Right renal cortex interstitium (tissue), 3 donors: ENCODE data around the gene VARS1. TPM values are rescaled to one million over a fixed set of nuclear protein-coding genes. Genes with fewer than 3 reads are reported as not detected.
"Not testable (repeated sequence)": the region's sequence is repeated elsewhere in the genome, so short reads cannot be mapped to it uniquely, and the experiment has no call there.

Experiments used
- DNase-seq, 3 donors: peaks; one replicate each; pipeline ENCODE4 v3.0.0-alpha.2; 2013; ENCODE audit warnings: low read depth in 3 of 3, low spot score in 2 of 3
- polyA plus RNA-seq, 3 donors: library from polyadenylated mRNA; unstranded; fragments of 120-200 nt; gene quantifications; one replicate each; pipeline ENCODE4 v1.2.1, GENCODE V29; 2013; ENCODE audit not compliant: insufficient read length in 3 of 3

Gene VARS1
- polyA plus RNA-seq, 3 donors = 57.2 to 59.4 (median 58.1) TPM

DNA sequence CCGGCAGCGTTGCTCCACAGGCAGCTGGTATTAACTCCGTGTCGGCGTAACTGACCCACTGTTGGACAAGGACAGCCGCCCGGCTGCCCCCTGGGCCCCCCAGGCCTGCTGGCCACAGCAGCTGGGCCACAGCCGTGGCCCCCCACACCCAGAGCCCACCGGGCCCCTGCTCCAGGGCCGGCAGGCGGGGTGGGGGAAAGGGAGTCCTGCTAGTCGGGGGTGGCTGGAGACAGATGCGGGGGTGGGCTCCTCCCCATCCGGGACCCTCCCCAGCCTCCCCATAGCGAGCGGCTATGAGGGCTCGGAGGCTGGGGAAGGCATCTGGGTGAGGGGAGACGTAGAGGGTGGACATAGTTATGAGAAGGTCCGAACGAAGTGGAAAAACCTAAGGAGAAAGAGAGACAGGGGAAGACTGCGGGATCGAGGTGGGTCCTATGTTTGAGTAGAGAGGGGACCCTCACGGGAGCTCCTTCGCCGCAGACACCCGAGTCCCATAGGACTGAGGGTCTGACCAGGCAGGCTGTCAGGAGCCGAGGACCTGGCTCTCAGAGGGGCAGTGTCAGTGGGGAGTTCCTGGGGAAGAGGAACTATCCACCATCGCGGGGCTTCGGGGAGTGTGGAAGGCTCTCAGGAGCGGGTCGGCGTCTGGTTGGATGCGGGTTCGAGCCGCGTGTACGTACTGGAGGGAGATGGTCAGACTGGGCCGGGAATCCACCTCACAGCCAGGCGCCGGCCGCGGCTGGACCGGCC is 511 bp downstream of the VARS1 start:
- DNase-seq = no peak

DNA sequence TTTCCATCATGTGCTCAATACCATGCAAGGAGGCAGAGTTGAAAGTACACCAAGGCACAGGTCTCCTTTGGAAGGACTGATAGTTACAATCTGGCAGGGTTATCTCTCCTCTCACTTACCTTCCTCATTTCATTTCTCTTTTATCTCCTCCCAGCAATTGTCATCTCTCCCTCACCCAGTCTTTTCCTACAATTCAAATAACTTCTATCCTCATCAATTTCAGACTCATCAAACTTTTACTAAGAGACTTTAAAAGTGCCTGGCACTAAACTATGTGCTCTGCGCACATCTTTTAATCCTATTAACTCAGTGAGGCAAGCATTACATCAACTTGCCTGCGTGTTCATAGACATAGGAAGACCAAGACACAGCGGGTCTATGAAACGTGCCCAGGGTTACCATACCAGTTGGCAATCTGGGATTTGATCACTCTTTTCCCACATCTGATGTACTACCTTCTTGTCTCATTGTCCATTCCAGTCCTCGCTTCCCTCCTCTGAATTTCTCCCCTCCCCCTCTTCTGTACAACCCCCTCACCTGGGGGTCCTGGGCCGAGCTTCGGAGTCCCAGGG is 1.2 kb downstream of the VARS1 start:
- no peak for DNase-seq

DNA sequence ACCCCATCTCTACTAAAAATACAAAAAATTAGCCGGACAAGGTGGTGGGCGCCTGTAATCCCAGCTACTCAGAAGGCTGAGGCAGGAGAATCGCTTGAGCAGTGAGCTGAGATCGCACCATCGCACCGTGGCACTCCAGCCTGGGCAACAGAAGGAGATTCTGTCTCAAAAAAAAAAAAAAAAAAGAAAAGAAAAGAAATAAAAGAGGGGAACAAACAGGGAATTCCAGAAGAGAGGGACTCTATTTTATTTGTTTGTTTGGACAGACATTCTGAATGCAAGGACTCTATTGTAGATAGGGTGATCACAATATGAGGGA is 1.7 kb downstream of the VARS1 start:
- DNase-seq = not testable (repeated sequence)

DNA sequence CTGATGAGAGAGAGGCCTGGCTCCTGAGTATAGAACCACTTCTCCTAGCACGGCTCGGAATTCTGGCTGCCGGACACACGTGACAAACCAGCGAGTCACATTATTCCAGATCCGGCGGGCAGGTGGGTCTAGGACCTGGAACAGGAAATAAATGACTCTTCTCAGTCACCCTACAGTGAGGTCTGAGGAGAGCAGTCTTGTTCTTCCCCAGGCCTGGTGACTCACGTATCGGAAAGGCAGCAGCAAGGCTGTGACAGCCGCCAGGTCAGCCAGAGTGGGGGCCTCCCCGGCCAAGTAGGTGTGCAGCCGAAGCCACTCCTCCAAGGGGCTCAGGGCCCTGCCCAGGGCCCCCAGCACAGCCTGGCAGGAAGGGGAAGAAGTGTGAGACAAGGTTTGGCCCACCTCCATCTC is 2.8 kb downstream of the VARS1 start:
- DNase-seq = no peak

DNA sequence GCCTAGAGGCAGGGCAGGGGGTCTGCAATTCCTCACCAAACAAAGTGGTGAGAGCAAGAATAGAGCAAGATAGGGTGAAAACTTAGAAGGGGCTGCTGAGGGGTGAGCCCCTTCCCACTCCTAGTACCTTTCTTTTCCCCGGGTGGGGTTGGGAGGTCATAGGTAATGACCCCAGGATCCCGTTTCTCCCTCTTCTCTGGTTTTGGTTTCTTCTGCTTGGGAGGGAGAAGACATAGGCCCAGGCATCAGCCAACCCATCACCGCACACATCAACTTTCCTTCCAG is 3.5 kb downstream of the VARS1 start:
- DNase-seq = no peak

DNA sequence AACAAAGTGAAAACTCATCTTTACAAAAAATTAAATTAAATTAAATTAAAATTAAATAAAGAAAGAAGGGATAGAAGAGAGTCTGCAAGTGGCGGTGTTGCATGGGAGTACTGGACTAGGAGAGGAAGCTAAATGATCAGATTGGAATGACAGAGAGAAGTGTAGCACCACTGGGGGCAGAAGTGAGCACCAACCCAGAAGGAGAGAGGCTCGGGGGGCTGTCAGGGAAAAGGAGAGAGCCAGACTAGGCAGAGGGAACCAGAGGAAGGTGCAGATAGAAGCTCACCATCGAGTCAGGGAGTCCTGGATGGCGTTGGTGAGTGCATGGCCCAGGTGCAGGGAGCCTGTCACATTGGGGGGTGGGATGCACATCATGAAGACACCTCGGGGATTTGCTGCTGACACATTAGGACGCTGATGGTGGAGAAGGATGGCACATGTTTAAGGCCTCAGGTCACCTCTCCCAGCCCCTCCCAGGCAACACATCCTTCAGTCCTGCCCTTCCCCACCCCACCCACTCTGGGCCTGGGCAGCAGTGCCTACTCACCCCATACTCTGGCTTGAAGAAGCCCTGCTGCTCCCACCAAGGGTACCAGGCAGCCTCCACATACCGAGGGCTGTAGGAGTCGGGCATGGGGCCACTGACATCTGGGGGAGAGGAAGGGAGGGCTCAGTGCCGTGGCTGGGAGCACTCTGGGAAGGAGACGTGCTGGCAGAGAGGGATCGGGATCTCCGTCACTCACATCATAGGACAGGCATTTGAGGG is 4.0 kb downstream of the VARS1 start:
- no peak for DNase-seq

DNA sequence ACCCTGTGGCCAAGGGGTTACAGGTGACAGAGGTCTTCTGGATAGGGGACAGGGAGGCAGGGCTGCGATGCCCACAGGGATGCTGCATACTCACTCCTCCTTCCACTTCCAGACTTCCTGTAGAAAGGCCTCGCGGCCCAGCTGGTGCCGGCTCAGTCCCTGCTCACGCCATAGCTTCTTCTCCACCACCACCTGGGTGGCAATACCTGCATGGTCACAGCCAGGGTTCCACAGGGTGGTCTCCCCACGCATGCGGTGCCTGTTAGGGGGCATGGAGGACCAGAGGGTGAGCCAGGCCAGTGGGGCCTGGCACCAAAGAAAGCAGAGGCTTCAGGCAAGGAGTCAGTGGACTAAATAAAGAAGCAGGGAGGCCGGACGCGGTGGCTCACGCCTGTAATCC is 10.1 kb downstream of the VARS1 start:
- DNase-seq = no peak

DNA sequence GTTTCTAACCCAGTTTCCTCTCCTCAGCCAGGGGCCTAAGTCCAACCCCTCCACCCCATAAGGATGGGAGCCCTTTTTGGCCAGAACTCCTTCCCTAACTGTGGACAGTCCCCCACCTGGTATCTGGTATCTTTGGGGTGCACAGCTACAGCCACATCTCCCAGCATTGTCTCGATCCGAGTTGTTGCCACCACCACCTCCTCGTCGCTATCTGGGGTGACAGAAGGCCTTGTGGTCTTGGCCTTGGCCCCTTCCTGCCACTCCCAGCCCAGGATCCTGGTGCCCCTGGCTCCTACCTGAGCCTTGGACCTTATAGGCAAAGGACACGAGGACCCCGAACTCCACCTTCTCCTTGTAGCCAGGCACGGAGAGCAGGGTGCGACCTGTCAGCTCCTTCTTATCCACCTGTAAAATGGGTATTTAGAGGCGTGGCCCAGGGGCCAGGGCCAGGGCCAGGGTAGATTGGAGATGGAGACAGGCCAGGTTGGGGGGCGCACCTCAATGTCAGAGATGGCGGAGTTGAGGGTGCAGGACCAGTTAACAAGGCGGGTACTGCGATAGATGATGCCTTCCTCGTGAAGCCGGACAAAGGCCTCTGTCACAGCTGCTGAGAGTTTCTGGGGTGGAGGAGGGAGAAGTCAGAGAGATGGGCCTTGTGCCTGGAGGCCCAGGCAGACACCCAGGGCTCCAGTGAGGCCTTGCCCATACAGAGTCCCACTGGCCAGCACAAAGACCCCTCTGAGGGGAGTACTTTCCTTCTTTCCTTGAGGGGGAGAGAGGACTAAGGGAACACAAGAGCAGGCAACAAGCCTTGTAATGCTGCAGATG is 11.2 kb downstream of the VARS1 start:
- no peak for DNase-seq

DNA sequence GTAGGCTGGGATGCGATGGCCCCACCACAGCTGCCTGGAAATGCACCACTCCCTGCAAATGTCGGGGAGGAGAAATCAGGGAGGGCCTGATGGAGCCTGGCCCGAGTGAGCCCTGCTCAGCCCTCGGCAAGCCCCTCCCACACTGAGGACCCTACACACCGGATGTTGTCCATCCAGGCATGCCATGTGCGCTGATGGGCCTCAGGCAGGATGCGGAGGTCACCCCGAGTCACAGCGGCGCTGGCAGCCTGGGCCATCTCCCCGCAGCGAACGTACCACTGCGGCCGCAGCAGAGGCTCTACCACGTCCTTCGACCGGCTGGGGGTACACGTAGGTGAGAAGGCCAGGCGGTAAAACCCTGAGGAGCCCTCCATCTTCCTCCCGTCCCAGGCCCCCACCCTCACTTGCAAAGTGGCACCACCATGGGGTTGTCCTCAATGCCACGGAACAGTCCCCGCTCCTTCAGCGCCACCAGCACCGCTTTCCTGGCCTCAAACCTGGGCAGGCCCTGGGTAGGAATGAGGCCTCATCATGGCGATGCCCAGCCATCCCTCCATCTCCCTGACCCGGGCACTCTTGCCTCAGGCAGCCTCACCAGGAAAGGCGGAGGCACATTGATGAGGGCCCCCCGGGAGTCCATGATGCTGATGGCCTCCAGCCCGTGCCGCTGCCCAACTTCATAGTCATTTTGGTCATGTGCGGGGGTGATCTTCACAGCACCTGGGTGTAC is 13.3 kb downstream of the VARS1 start:
- DNase-seq = no peak

DNA sequence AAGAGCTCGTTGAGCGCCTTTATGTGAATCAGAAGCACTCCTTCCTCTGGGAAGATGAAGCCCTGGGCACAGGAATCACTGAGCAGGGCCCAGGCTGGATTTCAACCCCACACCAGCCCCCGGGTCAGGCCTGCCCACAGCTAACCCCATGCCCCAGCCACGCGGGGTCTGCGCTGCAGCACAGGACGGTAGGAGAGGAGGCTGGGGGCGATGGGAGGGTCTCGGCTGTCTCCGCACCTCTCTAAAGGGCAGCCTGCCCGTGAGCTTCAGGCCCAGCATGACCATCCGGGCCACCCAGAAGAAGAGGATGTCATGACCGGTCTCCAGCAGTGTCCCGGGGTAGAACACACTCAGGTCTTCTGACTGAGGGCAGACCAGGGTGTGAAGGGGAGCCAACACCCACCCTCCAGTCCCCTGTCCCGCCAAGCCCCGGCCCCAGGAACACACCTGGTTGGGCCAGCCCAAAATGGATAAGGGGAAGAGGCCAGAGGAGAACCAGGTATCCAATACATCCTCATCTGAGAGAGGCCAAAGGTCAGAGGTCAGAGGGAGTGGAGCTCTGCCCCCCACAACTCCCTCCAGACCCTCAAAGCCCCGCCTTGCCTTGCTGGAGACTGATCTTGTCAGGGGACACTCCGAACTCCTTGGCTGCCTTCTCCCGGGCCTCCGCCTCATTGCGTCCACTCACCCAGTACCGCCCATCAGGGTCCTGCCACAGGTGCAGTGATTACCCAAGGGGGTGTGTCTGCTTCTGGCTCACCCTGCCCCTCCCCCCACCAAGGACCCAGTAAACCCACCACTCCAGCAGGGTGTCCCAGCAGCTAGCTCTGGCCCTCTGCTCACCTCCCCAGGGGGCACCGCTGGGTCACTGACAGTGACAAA is 14.1 kb downstream of the VARS1 start:
- no peak for DNase-seq

DNA sequence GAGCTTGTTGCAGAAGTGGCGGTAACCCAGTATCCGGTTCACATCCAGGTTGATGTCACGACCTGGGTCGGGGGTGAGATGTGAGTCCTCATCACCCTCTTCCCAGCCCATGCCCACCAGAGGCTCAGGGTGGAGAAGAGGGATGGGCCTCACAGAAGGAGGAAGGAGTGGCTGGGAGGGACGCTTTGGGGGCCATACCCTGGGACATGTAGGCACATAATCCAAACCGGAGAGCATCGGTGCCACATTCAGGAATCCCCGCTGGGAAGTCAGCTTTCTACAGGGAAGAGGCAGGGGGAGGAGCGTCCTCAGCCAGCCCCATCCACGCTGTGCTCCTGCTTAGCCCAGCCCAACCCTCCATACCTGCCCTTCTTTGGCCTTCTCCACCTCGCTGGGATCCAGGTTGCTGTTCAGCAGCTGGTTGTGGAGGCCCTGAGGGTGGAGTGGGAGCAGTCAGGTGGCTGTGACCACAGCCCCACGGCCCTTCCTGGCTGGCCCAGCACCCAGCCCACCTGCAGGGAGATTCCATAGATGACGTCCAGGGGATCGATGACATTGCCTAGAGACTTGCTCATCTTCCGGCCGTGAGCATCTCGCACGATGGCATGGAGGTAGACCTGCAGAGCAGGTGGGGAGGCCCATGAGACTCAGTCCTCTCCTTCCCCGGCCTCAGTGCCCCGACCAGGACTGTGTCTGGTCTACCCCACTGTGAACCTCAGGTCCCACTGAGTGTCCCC is 14.9 kb downstream of the VARS1 start:
- no peak for DNase-seq

DNA sequence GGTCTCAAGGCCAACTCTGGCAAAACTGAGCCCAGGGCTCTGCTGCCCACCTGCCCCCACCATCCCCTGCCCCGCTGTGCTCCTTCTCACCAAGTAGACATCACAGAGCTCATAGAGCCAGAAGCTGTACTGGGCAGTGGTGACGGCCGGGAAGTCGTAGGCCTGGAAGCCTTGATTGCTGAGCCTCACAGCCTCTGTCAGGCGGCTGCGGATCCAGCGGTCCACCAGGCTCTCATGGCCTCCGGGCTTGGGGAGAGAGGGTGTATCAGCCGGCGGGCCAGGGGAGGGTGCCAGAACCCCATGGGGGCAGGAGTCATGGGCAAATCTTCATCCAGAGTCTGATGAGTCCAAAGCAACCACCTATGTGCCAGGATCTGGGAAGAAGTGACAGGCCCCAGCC is 15.6 kb downstream of the VARS1 start:
- no peak for DNase-seq

DNA sequence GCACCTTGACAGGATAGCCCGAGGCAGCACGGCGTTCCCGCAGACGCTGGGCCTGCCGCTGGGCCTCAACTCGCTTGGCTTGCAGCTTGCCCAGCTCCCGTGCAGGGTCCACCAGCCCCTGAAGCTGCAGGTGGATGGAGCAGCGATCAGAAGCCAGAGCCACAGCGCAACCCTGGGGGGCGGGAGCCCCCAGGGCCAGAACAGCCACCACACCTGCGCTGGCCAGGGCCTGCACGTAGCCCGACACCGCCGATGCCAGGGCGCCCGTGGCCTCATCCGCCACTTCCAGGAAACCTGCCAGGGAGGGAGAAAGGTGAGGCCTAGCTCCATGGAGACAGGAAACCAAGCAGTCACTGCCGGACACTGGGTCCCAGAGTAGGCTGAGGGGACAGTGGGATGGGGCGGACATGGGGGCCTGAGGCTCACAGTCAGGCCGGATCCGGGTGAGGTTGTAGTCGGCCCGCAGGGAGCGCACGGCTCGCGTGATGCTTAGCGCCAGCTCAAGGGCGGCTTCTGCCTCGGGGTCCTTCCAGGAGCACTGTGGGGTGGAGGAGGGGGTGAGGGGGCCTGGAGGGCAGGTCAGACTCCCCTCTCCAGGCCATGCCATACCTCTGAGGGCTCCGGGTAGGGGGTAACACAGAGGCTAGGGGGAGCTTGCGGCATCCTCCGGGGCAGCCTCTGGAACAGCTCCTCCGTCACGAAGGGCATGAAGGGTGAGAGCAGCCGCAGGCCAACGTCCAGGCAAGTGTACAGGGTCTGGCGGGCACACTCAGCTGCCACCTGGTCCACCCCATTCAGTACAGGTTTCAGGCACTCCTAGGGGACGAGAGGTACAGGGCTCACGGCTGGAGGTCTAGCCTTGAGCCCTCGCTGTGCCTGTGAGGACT is 16.3 kb downstream of the VARS1 start:
- no peak for DNase-seq

DNA sequence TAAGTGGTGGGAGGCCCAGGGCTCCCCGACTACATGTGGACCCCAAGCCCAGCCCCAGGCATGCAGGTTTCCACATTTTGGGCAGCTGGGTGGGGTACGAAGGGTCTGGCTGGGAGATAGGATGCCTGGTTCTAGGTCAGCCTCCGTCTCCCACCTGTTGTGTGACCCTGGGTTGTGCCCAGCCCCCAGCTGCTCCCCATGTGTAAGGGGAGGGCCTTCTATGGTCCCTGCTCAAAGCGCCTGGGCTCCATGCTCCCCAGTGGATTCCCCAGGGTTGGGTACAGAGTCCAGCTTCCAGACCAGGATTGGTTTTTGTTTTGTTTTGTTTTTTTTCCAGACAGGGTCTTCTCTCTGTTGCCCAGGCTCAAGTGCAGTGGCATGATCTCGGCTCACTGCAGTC is 17.4 kb downstream of the VARS1 start:
- no peak for DNase-seq

DNA sequence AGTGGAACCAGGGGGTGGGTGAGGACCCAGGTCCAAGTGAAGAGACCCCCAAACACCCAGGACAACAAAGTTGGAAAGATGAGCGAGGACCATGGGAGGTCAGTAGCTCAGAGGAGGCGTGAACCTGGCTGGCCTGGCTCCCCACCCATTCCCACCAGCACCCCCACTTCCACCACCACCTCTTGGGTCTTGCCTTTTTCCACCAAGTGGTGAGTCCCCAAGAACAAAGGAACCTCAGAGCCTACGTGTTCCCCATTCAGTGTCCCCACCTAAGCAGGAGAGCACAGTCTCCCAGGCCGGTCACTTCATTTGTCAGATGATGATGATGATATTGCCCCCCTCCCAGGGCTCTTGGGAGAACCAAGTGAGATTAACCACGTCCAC is 17.9 kb downstream of the VARS1 start:
- no peak for DNase-seq

DNA sequence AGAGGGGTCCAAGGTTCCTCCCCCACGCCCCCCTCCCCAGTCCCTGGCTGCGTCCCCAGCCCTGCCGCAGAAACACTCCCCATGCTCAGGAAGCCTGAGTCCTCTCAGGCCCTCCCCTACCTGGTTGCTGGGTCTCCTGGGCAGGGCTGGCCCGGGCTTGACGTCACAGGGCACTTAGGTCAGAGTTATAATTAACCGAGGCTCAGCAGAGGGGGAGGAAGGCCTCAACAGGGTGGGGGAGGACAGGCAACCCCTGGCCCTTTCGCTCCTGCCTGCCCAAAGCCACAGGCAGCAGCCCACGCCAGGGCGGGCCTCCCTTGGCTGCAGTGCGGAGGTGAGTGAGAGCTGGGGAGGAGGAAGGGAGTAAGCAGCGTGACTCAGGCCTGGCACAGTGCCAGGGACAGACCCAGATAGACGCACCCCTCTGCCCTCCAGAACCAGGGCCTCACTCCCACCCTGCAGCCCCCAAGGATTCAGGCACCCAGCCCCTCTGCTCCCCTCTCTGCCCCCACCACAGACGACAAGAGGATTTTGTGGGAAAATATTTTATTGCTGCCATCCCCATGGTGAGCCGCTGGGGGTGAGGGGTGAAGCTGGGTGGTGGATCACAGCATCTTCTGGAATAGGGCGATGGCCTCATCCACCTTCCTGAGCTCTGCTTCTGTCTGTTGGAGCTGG is 18.4 kb downstream of the VARS1 start, which contains the start of gene VWA7:
Gene VWA7, minus strand, starts transcription at position 340 of the 678 bp plus-strand sequence. CDS start 549 bp downstream, outside the sequence.
- peak in 2 of 3 donors; percentile 72 to 80 for DNase-seq

DNA sequence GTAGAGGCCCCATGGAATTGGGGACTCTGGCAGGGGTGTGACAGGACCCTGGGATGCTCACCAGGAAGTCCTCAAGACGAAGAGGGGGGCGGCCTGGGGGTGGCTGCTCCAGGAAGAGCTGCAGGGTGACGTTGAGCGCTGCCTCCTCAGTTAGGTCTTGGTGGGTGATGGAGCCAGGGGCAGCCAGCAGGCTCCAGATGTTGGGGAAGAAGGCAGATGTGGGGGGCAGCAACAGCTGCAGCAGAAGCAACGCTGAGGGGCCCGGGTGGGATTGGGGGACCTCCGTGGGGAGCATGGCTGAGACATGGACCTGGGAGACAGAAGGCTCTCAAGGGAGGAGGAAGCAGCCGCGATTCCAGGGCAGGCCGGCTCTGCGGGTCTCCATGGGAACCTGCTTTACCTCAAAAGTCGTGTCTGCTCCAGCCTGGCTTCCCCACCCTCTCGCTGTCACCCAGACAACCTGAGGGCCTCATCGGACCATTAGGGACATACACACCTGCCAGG is 19.0 kb downstream of the VARS1 start:
- DNase-seq = peak in 1 of 3 donors; percentile 44
